NCI-H774 (cell line): ENCODE measurements around the gene TUBB.
"Not testable (repeated sequence)": the region's sequence is repeated elsewhere in the genome, so short reads cannot be mapped to it uniquely, and the experiment has no call there.

Experiments
- DNase-seq: peaks from one replicate; lab custom pipeline; 2025; lab: John Stamatoyannopoulos, UW

Gene TUBB

GRCh38 chr6:30719356-30719755 lies 796 bp upstream of the TUBB start:
- DNase-seq, result peak; percentile 4

GRCh38 chr6:30720738-30721197 lies 616 bp downstream of the TUBB start:
- peak; percentile 74 for DNase-seq

- peak; percentile 85 for DNase-seq
Observed at GRCh38 chr6:30721198-30722024, 1.3 kb downstream of the TUBB start.

GRCh38 chr6:30722025-30722279 lies 1.8 kb downstream of the TUBB start:
- DNase-seq, result not testable (repeated sequence)

- peak; percentile 51 for DNase-seq
Observed at GRCh38 chr6:30722280-30723112, 2.3 kb downstream of the TUBB start.

GRCh38 chr6:30723159-30723842 lies 3.1 kb downstream of the TUBB start:
- not testable (repeated sequence) for DNase-seq

- not testable (repeated sequence) for DNase-seq
Observed at GRCh38 chr6:30723843-30724741, 3.9 kb downstream of the TUBB start.

- DNase-seq, result no peak
Observed at GRCh38 chr6:30724906-30725667, 4.9 kb downstream of the TUBB start.

GRCh38 chr6:30725713-30726505 lies 5.8 kb downstream of the TUBB start:
- no peak for DNase-seq

- DNase-seq, result no peak
Observed at GRCh38 chr6:30726506-30727413, 6.6 kb downstream of the TUBB start.

- no peak for DNase-seq
Observed at GRCh38 chr6:30727920-30728553, 7.9 kb downstream of the TUBB start.

- DNase-seq, result peak; percentile 78
Observed at GRCh38 chr6:30730601-30731435, 10.7 kb downstream of the TUBB start.

- DNase-seq, result no peak
Observed at GRCh38 chr6:30732237-30732943, 12.2 kb downstream of the TUBB start.

GRCh38 chr6:30735668-30736314 lies 15.6 kb downstream of the TUBB start:
- DNase-seq, result no peak

GRCh38 chr6:30738532-30738931 lies 18.4 kb downstream of the TUBB start:
- no peak for DNase-seq

- DNase-seq, result no peak
Observed at GRCh38 chr6:30740540-30740870, 20.4 kb downstream of the TUBB start.
